ENCODE results near the gene ARHGAP35.
A peak's percentile ranks its signal among the peaks of the same experiment; 100 is the strongest.

Gene ARHGAP35

DNA sequence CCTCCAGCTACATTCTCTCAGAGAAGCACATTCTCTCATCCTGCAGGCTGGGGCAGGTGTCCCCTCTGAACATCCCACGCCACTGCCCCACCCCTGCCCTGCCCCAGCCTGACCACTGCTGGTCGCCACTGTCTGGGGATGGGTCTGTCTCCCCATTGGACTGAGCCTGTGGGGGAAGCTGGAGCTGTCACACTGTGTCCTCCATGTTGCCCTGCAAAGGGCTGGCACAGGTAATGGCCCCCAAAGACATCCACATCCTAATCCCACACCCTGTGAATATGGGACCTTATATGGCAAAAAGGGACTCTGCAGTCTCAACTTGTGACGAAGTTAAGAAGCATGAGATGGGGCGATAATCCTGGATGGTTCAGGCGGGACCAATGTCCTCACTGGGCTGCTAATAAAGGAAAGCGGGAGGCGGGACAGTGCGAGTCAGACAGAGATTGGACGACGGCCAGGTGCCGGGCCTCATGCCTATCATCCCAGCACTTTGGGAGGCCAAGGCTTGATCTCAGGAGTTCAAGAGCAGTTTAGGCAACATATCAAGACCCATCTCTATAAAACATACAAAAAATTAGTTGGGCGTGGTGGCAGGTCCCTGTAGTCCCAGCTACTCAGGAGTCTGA lies 19.2 kb upstream of the ARHGAP35 start:
- Mint-ChIP-seq H3K27ac (peak overlapping the region in 1 of 3 experiments; percentile 48), H3K4me3 (no peak overlapping the region), H3K27me3 (ENCODE audit: low read depth) (no peaks in the 10 kb centered on the region), H3K36me3 (ENCODE audit: low read depth) (peaks cover 41% of the 10 kb centered on the region), H3K4me1 (no peaks in the 10 kb centered on the region), H3K9me3 (no peaks in the 10 kb centered on the region)
- TF ChIP-seq, protein P1, sequence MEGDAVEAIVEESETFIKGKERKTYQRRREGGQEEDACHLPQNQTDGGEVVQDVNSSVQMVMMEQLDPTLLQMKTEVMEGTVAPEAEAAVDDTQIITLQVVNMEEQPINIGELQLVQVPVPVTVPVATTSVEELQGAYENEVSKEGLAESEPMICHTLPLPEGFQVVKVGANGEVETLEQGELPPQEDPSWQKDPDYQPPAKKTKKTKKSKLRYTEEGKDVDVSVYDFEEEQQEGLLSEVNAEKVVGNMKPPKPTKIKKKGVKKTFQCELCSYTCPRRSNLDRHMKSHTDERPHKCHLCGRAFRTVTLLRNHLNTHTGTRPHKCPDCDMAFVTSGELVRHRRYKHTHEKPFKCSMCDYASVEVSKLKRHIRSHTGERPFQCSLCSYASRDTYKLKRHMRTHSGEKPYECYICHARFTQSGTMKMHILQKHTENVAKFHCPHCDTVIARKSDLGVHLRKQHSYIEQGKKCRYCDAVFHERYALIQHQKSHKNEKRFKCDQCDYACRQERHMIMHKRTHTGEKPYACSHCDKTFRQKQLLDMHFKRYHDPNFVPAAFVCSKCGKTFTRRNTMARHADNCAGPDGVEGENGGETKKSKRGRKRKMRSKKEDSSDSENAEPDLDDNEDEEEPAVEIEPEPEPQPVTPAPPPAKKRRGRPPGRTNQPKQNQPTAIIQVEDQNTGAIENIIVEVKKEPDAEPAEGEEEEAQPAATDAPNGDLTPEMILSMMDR (IDR thresholded peaks at IDR 0.05; ENCODE audit: unreplicated experiment in 3 of 3) = no peak

DNA sequence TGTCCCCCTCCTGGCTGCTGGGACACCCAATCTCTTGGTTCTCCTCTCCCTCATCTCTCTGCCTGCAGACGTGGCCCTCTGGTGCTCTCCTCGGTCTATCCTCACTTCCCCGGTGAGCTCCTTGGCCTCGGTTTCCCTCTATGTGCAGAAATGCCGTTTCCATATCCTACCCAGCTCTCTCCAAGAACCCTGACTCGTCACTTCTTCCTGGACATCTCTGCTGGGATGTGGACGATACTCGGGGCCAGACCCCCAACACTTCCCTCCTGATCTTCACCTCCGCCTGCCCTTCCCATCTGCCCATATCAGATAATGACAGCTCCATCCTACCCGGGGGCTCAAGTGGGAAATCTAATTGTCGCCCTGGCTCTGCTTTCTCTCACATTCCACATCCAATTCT lies 18.0 kb upstream of the ARHGAP35 start:
- Mint-ChIP-seq H3K9me3 (no peaks in the 10 kb centered on the region), H3K27me3 (ENCODE audit: low read depth) (no peaks in the 10 kb centered on the region), H3K4me1 (no peaks in the 10 kb centered on the region), H3K36me3 (ENCODE audit: low read depth) (peaks cover 43% of the 10 kb centered on the region), H3K27ac (no peak overlapping the region), H3K4me3 (no peak overlapping the region)
- TF ChIP-seq, protein P1 (IDR thresholded peaks at IDR 0.05; ENCODE audit: unreplicated experiment in 3 of 3) = no peak

DNA sequence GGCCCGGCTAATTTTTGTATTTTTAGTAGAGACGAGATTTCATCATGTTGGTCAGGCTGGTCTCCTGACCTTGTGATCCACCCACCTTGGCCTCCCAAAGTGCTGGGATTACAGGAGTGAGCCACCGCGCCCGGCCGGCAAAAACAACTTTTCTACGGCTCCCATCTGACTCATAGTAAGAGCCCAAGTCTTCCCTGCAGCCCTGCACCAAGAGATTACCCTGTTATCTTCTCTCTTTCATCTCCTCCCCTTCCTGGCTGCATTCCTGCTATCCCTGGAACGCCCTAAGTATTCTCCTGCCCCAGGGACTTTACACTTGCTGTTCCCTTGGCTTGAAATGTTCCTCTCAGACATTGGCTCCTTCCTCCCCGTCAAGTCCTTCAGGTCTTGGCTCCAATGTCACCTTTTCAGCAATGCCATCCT lies 16.7 kb upstream of the ARHGAP35 start:
- TF ChIP-seq, protein P1 (IDR thresholded peaks at IDR 0.05; ENCODE audit: unreplicated experiment in 3 of 3) = no peak
- Mint-ChIP-seq H3K4me3 (no peak overlapping the region), H3K27ac (no peak overlapping the region), H3K9me3 (no peaks in the 10 kb centered on the region), H3K4me1 (peaks cover under 1% of the 10 kb centered on the region), H3K36me3 (ENCODE audit: low read depth) (peaks cover 36% of the 10 kb centered on the region), H3K27me3 (ENCODE audit: low read depth) (no peaks in the 10 kb centered on the region)

DNA sequence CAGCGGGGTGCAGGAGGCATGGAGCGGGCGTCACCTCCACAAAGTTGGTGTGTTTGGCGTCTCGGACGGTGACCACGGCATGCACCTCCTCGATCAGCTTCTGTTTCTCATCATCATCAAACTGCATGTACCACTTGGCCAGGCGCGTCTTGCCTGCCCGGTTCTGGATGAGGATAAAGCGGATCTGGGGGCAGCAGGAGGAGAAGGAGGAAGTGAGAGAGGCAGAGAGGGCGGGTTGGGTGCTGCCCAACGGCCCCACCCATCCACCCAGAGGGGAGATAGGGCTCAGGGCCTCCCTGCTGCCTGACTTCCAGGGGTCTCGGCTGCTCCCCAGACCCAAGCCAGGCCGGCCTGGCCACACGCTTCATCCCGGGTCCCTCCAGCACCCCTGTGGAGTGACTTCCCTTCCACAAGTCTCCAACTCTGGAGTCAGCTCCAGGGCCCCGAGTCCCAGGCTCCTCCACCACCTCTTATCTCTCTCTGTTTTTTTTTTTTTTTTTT lies 14.8 kb upstream of the ARHGAP35 start:
- H3K4me1 Mint-ChIP-seq = peaks cover 18% of the 10 kb centered on the region
- no peaks in the 10 kb centered on the region for H3K9me3 Mint-ChIP-seq
- TF ChIP-seq, protein P1 (IDR thresholded peaks at IDR 0.05; ENCODE audit: unreplicated experiment in 3 of 3) = no peak
- H3K27me3 Mint-ChIP-seq (ENCODE audit: low read depth) = no peaks in the 10 kb centered on the region
- peak overlapping the region in 1 of 3 experiments; percentile 18 for H3K27ac Mint-ChIP-seq
- peaks cover 32% of the 10 kb centered on the region for H3K36me3 Mint-ChIP-seq (ENCODE audit: low read depth)
- H3K4me3 Mint-ChIP-seq = peak overlapping the region in 1 of 3 experiments; percentile 54

DNA sequence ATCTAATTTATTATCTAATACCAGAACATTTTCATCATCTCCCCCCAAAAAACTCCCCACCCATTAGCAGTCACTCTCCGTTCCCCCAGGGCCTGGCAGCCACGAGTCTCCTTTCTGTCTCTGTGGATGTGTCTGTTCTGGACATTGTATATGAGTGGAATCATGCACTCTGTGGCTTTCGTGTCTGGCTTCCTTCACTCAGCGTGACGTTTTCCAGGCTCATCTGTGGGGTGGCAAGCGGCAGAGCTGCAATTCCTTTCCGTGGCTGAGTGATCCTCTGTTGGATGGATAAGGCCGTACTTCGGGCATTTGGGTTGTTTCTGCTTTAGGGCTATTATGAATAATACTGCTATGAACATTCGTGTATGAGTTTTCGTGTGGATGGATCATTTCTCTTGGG lies 13.3 kb upstream of the ARHGAP35 start:
- TF ChIP-seq, protein P1 (IDR thresholded peaks at IDR 0.05; ENCODE audit: unreplicated experiment in 3 of 3) = no peak
- peaks cover 19% of the 10 kb centered on the region for H3K4me1 Mint-ChIP-seq
- no peaks in the 10 kb centered on the region for H3K9me3 Mint-ChIP-seq
- H3K27ac Mint-ChIP-seq = peak overlapping the region in 2 of 3 experiments; percentile 53 to 67
- peaks cover 24% of the 10 kb centered on the region for H3K36me3 Mint-ChIP-seq (ENCODE audit: low read depth)
- peak overlapping the region; percentile 62 to 71 (median 66) for H3K4me3 Mint-ChIP-seq
- H3K27me3 Mint-ChIP-seq (ENCODE audit: low read depth) = no peaks in the 10 kb centered on the region

DNA sequence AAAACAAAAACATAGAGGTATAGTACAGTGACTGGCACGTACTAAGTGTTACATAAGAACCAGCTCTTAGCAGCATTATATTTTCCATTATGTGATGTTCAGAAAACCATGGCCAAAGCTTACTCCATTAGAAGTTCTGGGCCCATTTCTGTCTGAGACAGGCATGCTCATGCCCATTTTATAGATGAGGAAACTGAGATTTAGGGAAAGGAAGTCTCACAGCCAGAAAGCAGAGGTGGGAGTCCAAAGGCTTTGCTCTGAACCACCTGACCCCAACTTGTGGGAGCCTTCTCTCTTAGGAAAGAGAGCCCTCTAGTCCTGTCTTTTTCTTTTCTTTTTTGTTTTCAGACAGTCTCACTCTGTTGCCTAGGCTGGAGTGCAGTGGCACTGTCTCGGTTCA lies 12.4 kb upstream of the ARHGAP35 start:
- Mint-ChIP-seq H3K9me3 (no peaks in the 10 kb centered on the region), H3K4me1 (peaks cover 19% of the 10 kb centered on the region), H3K27ac (no peak overlapping the region), H3K27me3 (ENCODE audit: low read depth) (no peaks in the 10 kb centered on the region), H3K36me3 (ENCODE audit: low read depth) (peaks cover 16% of the 10 kb centered on the region), H3K4me3 (peak overlapping the region in 1 of 3 experiments; percentile 61)
- TF ChIP-seq, protein P1 (IDR thresholded peaks at IDR 0.05; ENCODE audit: unreplicated experiment in 3 of 3) = no peak

Measured in nephron (organoid).